Embryonic facial prominence (tissue), 1 donor: ENCODE data around the gene UPK2.

Experiments
- DNase-seq: peaks from one replicate; pipeline ENCODE4 v3.0.0-alpha.2; 2016; ENCODE audit errors: extremely low spot score

The UPK2 gene

DNA sequence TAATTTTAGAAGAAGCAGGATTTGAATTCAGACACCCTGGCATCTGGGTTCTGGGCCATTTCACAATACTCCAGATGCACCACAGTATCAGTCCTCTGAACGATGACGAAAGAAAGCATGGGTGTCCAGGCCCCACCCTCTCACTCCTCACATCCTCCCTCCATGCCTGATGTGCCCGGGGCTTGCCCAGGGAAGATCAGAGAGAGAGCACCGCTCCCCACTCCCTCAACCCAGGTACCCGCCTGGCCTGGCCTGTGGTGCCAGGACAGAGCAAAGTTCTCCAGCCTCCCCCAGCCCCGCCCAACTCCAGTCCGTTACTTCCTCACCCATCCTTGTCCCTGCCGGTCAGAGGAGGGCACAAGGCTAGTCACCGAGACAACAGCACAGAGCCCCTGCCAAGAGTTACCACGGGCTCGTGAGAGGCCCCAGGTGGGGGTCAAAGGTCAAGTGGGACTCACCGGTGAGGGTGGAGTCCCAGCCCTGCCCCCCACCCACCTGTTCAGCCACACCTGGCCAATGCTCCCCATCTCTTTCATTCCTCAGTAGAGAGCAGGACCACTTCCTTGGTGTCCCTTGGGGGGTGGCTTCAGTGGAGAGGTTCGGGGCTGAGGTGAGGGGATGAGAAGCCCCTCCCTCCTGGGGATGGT, 38.5 kb upstream of the UPK2 start:
- DNase-seq: no peak

DNA sequence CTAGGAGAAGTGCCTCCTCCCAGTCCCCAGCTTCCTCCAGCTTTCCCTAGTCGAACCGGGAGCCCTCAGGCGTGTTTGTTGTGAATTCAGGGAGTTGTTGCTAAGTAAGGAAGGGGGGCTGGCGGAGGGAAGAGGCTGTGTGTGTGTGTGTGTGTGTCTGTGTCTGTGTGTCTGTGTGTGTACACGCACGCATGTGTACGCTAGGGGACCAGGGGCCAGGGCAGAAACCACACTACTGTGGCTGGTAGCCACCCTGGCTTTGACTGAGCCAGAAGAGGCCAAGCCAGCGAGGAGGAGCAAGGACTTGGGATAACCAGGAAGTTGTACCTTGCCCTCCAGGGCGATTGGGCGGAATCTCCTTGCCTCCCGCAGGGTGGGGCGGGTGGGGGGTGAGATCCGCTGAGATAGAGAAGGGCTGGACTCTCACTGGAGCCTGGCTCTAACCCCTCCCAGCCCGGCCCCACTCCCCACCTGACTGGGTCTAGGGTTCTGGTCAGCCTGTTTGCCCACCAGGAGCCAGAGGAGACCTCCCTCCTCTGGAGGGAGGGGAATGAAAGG, 37.9 kb upstream of the UPK2 start:
- peak; percentile 87 for DNase-seq

GRCh38 chr11:118918686-118919280, 37.3 kb upstream of the UPK2 start:
- no peak for DNase-seq

- no peak for DNase-seq
Measured at GRCh38 chr11:118921121-118921928, 34.8 kb upstream of the UPK2 start.

DNA sequence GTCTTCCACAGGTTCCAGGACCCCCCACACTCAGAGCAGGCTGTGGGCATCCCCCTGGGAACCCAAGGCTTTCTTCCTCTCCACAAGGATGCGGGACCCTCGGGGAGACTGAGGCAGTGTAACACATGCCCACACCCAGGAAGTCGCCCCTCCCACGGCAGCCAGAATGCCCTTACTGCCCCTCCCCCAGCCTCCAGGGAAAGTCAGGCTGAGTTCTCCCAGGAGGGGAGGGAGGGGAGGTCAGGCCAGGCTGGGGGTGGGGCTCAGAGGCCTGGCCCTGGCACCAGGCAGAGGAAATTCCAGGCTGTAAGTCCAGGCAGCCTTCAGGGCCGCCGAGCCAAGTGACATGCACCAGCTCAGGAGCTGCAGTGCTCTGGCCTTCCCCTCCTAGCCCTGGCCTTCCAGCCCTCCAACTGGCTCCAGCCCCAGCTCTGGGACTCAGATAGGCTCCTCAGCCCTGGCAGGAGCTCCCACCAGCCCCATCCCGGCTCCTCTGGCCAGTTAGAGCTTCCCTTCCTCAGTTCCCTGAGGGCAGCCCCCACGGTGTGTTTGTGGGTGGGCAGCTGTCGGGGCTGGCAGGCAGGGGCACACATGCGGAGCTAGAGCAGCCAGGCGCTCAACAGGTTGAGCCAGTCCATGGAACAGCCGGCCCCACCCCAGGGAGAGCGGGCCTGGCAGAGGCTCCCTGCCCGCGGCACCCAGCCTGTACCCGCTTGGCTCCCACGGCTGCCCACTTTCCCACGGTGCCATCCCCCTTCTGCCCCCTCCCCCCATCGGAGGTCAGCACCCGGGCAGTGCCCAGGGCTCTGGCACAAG, 34.0 kb upstream of the UPK2 start:
- DNase-seq: no peak

DNA sequence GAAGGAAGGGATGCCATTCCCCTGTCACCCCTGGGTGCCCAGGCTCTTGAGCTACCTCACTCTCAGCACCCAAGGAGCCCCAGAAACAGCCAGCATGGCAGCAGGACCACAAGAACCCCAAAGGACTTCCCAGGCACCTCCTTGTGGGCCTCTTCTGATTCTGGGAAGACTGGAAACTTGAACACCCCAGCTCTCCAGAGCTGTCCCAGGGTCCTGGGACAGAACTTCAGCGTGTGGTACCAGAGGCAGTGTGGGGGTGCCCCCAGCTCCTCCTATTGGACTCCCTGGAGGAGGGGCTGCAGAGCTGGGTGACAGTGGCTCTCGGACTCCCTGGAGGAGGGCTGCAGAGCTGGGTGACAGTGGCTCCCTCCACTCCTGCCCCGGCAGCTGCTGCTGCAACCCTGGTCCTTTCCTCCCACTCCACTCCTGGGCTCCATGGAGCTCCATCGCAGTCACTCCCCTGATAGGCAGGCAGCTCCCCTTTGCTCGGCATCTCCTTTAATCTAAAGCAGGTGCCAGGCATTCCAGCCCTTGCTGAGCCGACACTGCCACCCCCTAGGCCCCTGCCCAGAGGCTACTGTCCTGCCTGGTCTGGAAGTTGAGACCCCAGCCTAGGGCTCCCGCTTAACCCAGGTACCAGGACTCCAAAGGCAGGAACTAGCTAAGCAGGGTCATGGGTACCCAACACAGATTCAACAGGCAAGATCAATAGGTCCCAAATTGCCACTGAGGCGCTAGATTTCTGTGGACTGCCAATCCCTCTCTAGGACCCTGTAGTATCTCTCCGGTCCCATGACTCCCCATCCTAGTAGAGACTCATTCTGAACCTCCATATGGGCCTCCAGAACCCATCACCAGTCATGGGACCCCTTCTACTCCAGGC, 33.1 kb upstream of the UPK2 start:
- DNase-seq: no peak

GRCh38 chr11:118923721-118924587, 32.1 kb upstream of the UPK2 start:
- DNase-seq: no peak

DNA sequence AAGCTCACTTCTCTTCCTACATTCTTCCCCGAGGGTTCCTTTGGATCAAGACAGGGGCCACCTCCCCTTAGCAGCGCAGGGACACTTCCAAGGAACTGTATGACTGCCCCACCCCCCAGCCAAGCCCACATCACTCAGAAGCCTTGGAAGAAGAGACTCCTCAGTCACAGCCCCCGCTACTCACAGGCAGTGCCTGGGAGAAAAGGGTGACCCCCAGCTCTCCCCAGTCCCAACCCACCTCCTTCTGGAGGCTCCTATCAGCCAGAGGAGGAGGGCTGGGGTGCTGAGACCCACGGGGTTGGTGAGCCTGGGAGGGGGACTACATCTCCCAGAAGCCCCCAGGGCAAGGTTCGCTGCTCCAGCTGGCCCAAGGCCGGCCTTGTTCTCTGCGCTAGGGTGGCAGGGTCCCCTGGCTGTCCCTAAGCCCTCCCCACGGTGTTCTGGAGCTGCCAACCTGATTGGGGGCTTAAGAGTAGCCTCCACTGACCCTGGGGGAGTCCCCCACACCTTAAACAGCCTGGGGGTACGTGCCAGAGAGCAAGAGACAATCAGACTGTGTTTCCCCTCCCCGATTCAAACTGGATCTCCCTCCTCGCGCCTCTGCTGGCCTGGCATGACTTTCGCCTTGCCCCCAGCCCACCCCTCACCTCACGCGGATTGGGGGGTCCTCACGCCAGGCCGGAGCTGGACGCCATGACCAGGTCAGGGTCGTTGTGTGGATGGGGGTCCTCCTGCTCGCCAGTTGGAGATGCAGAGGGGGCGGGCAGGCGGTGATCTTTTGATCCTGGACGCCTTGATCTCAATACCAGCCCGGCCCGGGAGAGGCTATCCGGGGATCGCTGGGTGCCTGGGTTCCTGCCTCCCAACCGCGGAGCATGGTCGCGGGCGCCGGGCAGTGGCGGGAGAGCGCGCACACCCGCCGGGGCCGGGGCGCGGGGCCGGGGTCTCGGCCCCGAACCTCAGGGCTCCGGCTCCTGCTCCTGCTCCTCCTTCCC, 31.2 kb upstream of the UPK2 start:
- no peak for DNase-seq

- DNase-seq: no peak
Measured at GRCh38 chr11:118927554-118928100, 28.5 kb upstream of the UPK2 start.

GRCh38 chr11:118928101-118928869, 27.8 kb upstream of the UPK2 start:
- DNase-seq: peak; percentile 80

DNA sequence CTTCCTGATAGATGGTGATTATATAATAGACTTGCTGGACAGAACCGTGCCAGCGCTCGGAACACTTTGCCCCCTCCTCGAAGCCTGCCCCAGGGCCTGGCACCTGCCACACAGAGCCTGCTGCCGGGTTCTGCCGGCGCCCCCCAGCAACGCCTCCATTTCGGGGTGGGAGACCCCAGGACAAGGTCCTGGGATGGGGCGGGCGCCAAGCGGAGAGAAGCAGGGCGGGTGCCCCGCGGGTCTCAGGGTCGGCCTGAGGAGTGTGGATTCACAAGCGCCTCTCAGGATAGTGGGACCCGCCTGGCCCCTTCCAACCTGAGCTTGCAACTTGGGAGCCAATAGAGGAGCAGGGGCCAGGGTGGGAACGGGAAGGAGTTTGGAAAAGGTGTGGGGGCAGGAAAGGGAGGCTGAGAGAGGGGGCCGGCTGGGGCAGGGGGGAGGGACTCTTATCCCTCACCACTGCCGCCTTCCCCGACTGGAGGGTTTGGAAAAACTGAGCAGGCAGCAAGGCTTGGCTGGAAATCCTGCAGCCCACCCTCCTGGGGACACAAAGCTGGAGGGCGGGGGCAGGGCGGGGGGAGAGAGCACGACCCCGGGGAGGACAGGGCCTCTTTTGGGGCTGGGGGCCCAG, 27.1 kb upstream of the UPK2 start:
- DNase-seq: no peak

- peak; percentile 91 for DNase-seq
Measured at GRCh38 chr11:118929501-118930093, 26.5 kb upstream of the UPK2 start.

- DNase-seq: no peak
Measured at GRCh38 chr11:118930094-118930712, 25.9 kb upstream of the UPK2 start.

DNA sequence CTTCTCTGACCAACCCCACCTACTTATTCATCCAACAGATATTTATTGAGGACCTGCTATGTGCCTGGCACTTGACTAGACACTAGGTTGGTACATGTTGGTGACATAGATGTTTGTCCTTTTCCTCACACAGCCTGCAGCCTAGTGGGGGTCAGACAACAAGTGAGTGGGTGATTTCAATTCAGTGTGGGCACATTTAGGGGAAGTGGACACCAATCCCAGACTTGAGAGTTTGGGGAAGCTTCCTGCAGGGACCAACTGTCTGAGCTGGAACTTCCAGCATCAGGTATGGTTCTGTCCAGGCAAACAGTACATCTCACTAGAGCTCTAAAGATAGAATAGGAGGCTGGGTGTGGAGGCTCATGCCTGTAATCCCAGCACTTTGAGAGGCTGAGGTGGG, 24.5 kb upstream of the UPK2 start:
- DNase-seq: no peak

GRCh38 chr11:118933486-118933885, 22.6 kb upstream of the UPK2 start:
- DNase-seq: no peak

GRCh38 chr11:118935376-118935775, 20.7 kb upstream of the UPK2 start:
- DNase-seq: no peak
